Measurements from ENCODE around the gene DHCR24. TPM values are rescaled to one million over a fixed set of nuclear protein-coding genes. Genes with fewer than 3 reads are reported as not detected.
A peak's percentile ranks its signal among the peaks of the same experiment; 100 is the strongest.

The DHCR24 gene
- total RNA-seq, 2 donors from 2014 or later: 243 to 340 TPM

DNA sequence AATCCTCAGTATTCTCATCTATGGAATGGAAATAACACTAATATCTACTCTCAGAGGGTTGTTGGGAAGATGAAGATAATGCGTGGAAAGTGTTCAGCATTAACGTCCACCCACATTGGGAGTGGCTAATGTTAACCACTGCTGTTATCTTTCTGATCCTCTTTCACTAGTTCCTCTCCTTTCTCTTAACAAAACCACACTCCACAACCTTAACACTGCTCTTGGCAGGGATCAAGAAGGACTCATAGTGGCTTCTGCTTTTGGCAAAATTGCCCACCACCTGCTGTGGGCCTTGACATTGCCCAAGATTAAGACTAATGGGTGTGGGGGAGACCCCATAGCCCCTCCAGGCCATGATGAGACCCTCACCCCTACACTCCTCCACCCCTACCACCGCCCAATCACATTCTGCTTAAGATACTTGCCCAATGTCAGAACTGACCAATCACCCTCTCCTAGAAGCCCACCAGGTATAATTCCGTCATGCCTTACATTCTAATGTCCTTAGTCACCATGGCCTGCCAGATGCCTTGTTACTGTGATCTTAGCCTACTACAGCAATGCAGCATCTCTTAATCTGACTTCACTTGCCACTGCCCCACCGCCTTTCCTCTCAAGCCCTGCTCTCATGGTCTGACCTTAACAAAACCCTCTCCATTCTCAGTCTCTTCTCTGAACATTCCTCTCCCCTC, 27.1 kb downstream of the DHCR24 start:
- no peaks in the 10 kb centered on the region for H3K27me3 Mint-ChIP-seq (ENCODE audit: insufficient read depth)
- Histone ChIP-seq H3K4me3 (ENCODE audit: low read length) (no peak overlapping the region), H3K36me3 (ENCODE audit: control insufficient read depth, insufficient read depth, low read length) (peaks cover 90% of the 10 kb centered on the region), H3K27me3 (ENCODE audit: control insufficient read depth, insufficient read depth, low read length, poor library complexity, severe bottlenecking) (no peaks in the 10 kb centered on the region), H3K9me3 (ENCODE audit: control insufficient read depth, low read length) (no peaks in the 10 kb centered on the region), H3K4me1 (ENCODE audit: control insufficient read depth, insufficient read depth, low read length) (no peaks in the 10 kb centered on the region), H3K27ac (ENCODE audit: low read depth, low read length) (no peak overlapping the region), H3K9ac (ENCODE audit: extremely low read depth, low read length, poor library complexity, severe bottlenecking) (no peak overlapping the region)
- DNase-seq: peak; percentile 50
- peaks cover 84% of the 10 kb centered on the region for H3K36me3 Mint-ChIP-seq (ENCODE audit: low read depth)
- peaks cover 13% of the 10 kb centered on the region for H3K4me1 Mint-ChIP-seq
- WGBS, 2 experiments (ENCODE audit: insufficient coverage in 1 of 2, insufficient read length in 1 of 2): 96 to 98% methylated on average over 4 to 5 of the region's 5 CpGs
- no peak overlapping the region for H3K4me3 Mint-ChIP-seq
- TF ChIP-seq, protein P1, sequence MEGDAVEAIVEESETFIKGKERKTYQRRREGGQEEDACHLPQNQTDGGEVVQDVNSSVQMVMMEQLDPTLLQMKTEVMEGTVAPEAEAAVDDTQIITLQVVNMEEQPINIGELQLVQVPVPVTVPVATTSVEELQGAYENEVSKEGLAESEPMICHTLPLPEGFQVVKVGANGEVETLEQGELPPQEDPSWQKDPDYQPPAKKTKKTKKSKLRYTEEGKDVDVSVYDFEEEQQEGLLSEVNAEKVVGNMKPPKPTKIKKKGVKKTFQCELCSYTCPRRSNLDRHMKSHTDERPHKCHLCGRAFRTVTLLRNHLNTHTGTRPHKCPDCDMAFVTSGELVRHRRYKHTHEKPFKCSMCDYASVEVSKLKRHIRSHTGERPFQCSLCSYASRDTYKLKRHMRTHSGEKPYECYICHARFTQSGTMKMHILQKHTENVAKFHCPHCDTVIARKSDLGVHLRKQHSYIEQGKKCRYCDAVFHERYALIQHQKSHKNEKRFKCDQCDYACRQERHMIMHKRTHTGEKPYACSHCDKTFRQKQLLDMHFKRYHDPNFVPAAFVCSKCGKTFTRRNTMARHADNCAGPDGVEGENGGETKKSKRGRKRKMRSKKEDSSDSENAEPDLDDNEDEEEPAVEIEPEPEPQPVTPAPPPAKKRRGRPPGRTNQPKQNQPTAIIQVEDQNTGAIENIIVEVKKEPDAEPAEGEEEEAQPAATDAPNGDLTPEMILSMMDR (conservative IDR thresholded peaks at IDR 0.05): no peak
- peak overlapping the region; percentile 73 for H3K27ac Mint-ChIP-seq
- H3K9me3 Mint-ChIP-seq: no peaks in the 10 kb centered on the region

DNA sequence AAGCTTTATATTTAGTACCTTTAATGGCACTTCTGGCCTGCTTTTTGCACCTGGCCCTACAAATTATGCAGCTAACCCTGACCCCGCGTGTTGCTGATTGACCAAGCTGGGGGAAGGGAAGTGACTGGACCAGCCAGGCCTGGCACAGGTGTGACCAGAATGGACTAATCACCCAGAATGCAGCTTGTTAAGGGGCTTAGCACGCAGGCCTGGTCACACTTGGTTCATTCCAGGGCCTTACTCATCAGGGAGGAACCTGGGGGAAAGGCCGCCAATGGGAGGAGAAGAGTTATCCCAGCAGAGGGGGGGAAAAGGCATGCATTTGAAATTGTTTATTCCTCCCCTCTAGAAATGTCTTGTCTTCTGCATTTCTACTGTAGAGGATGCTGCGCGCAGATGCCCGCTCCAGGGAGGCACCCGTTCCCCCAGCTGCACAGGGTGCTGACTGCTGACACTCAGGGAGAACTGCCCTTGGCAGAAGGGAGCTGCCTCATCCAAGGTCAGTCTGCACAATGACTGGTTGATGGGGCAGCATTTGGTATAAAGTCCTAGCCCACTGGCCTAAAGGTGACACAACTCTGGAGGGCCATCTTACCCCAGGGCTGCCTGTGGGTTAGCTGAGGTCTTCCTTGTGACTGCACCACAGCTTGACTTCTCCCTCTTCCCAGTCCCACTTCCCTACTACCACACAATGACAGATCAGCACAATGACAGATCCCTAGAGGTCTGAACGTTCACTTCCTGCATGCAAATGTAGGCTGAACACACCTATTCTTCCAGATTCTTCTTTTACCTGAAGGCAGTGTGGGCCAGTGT, 29.0 kb downstream of the DHCR24 start:
- H3K27me3 Mint-ChIP-seq (ENCODE audit: insufficient read depth): no peaks in the 10 kb centered on the region
- TF ChIP-seq, protein P1 (conservative IDR thresholded peaks at IDR 0.05): no peak
- peaks cover 85% of the 10 kb centered on the region for H3K36me3 Mint-ChIP-seq (ENCODE audit: low read depth)
- DNase-seq: peak; percentile 42
- Histone ChIP-seq H3K4me3 (ENCODE audit: low read length) (no peak overlapping the region), H3K9me3 (ENCODE audit: control insufficient read depth, low read length) (no peaks in the 10 kb centered on the region), H3K27me3 (ENCODE audit: control insufficient read depth, insufficient read depth, low read length, poor library complexity, severe bottlenecking) (no peaks in the 10 kb centered on the region), H3K27ac (ENCODE audit: low read depth, low read length) (no peak overlapping the region), H3K36me3 (ENCODE audit: control insufficient read depth, insufficient read depth, low read length) (peaks cover 90% of the 10 kb centered on the region), H3K9ac (ENCODE audit: extremely low read depth, low read length, poor library complexity, severe bottlenecking) (no peak overlapping the region), H3K4me1 (ENCODE audit: control insufficient read depth, insufficient read depth, low read length) (no peaks in the 10 kb centered on the region)
- no peaks in the 10 kb centered on the region for H3K9me3 Mint-ChIP-seq
- WGBS, 2 experiments (ENCODE audit: insufficient coverage in 1 of 2, insufficient read length in 1 of 2): 93 to 97% methylated on average over 7 to 9 of the region's 9 CpGs
- H3K4me3 Mint-ChIP-seq: no peak overlapping the region
- H3K27ac Mint-ChIP-seq: no peak overlapping the region
- peaks cover 13% of the 10 kb centered on the region for H3K4me1 Mint-ChIP-seq

DNA sequence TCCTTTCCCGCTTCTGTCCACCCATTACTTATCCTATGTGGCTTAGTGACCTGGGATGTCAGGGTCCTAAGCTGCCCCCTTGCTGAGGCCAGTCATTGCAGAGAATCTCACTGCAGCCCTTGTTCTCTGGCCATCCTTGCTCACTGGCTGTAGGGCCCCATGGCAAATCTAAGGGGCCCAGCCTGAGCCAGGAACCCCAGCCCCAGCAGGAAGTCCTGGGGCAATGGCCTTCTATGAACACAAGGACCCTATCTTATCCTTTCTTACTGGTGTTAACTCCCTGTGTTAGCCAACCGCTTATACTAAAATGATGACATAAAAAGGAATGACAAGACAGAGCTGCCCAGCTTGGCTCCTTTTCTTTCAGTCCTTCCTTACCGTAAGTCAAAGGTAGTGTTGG, 29.9 kb downstream of the DHCR24 start:
- Histone ChIP-seq H3K36me3 (ENCODE audit: control insufficient read depth, insufficient read depth, low read length) (peaks cover 91% of the 10 kb centered on the region), H3K9ac (ENCODE audit: extremely low read depth, low read length, poor library complexity, severe bottlenecking) (no peak overlapping the region), H3K4me1 (ENCODE audit: control insufficient read depth, insufficient read depth, low read length) (no peaks in the 10 kb centered on the region), H3K4me3 (ENCODE audit: low read length) (no peak overlapping the region), H3K27ac (ENCODE audit: low read depth, low read length) (no peak overlapping the region), H3K9me3 (ENCODE audit: control insufficient read depth, low read length) (no peaks in the 10 kb centered on the region), H3K27me3 (ENCODE audit: control insufficient read depth, insufficient read depth, low read length, poor library complexity, severe bottlenecking) (no peaks in the 10 kb centered on the region)
- H3K36me3 Mint-ChIP-seq (ENCODE audit: low read depth): peaks cover 86% of the 10 kb centered on the region
- 60 to 98% methylated on average over 1 to 3 of the region's 3 CpGs for WGBS, 2 experiments (ENCODE audit: insufficient coverage in 1 of 2, insufficient read length in 1 of 2)
- no peak overlapping the region for H3K4me3 Mint-ChIP-seq
- peaks cover 13% of the 10 kb centered on the region for H3K4me1 Mint-ChIP-seq
- TF ChIP-seq, protein P1 (conservative IDR thresholded peaks at IDR 0.05): no peak
- H3K9me3 Mint-ChIP-seq: no peaks in the 10 kb centered on the region
- no peak overlapping the region for H3K27ac Mint-ChIP-seq
- no peaks in the 10 kb centered on the region for H3K27me3 Mint-ChIP-seq (ENCODE audit: insufficient read depth)
- peak; percentile 47 for DNase-seq

Data from endodermal cell (in vitro differentiated cells).